Mesothelial cell of epicardium (in vitro differentiated cells): ENCODE measurements around the gene ITPRID2. TPM values are rescaled to one million over a fixed set of nuclear protein-coding genes. Genes with fewer than 3 reads are reported as not detected.
"Not testable (repeated sequence)": the region's sequence is repeated elsewhere in the genome, so short reads cannot be mapped to it uniquely, and the experiment has no call there.

Experiments used
- DNase-seq, 2 experiments: peaks; one replicate each; pipeline ENCODE4 v3.0.0; 2021; ENCODE audit warnings: low spot score in 2 of 2; ENCODE audit not compliant: unreplicated experiment in 2 of 2
- H3K27ac Mint-ChIP-seq: 2 replicates; pipeline ENCODE4 v1.8.0; 2021; ENCODE audit warnings: mixed read lengths
- H3K27me3 Mint-ChIP-seq: 2 replicates; pipeline ENCODE4 v1.8.0; 2021; ENCODE audit warnings: low read depth, mixed read lengths
- H3K36me3 Mint-ChIP-seq: 2 replicates; pipeline ENCODE4 v1.8.0; 2021; ENCODE audit warnings: mixed read lengths
- H3K4me1 Mint-ChIP-seq: 2 replicates; pipeline ENCODE4 v1.8.0; 2021; ENCODE audit warnings: mixed read lengths
- H3K4me3 Mint-ChIP-seq: 2 replicates; pipeline ENCODE4 v1.8.0; 2021; ENCODE audit warnings: mild to moderate bottlenecking, moderate library complexity, mixed read lengths
- H3K9me3 Mint-ChIP-seq: 2 replicates; pipeline ENCODE4 v1.8.0; 2021; ENCODE audit warnings: mixed read lengths
- CTCF ChIP-seq: fragments of 200-600 bp; sonication (generic); IDR thresholded peaks from one replicate; pipeline ENCODE4 v1.5.0; 2021; ENCODE audit warnings: antibody characterized with exemption; ENCODE audit not compliant: unreplicated experiment
- total RNA-seq: library from RNA; stranded (reverse); gene quantifications from 3 replicates; pipeline ENCODE4 v1.2.1, GENCODE V29; 2021

The ITPRID2 gene
- total RNA-seq, 1 donor from 2014 or later: 72.3 TPM

GRCh38 chr2:181959508-181959907, 68.0 kb downstream of the ITPRID2 start:
- Mint-ChIP-seq H3K27me3 (no peaks in the 10 kb centered on the region), H3K27ac (no peak overlapping the region), H3K9me3 (peaks cover 7% of the 10 kb centered on the region), H3K4me3 (no peak overlapping the region), H3K36me3 (no peaks in the 10 kb centered on the region), H3K4me1 (peaks cover 3% of the 10 kb centered on the region)
- TF ChIP-seq CTCF: no peak
- no peak for DNase-seq

GRCh38 chr2:181961167-181961566, 69.6 kb downstream of the ITPRID2 start:
- H3K36me3 Mint-ChIP-seq, H3K27ac Mint-ChIP-seq, DNase-seq, H3K4me1 Mint-ChIP-seq, H3K27me3 Mint-ChIP-seq, H3K4me3 Mint-ChIP-seq: not testable (repeated sequence)
- peaks cover 18% of the 10 kb centered on the region for H3K9me3 Mint-ChIP-seq

- TF ChIP-seq CTCF: no peak
- DNase-seq: no peak
- H3K36me3 Mint-ChIP-seq: peaks cover 6% of the 10 kb centered on the region
- H3K4me3 Mint-ChIP-seq: no peak overlapping the region
- no peaks in the 10 kb centered on the region for H3K27me3 Mint-ChIP-seq
- H3K27ac Mint-ChIP-seq: no peak overlapping the region
- H3K9me3 Mint-ChIP-seq: peaks cover 22% of the 10 kb centered on the region
- H3K4me1 Mint-ChIP-seq: no peaks in the 10 kb centered on the region
Observed at GRCh38 chr2:181962142-181962541, 70.6 kb downstream of the ITPRID2 start.

GRCh38 chr2:181970160-181970794, 78.7 kb downstream of the ITPRID2 start:
- no peaks in the 10 kb centered on the region for H3K27me3 Mint-ChIP-seq
- no peak for DNase-seq
- no peak for TF ChIP-seq CTCF
- H3K4me3 Mint-ChIP-seq: no peak overlapping the region
- peaks cover 29% of the 10 kb centered on the region for H3K9me3 Mint-ChIP-seq
- peaks cover 7% of the 10 kb centered on the region for H3K4me1 Mint-ChIP-seq
- H3K36me3 Mint-ChIP-seq: peaks cover 4% of the 10 kb centered on the region
- no peak overlapping the region for H3K27ac Mint-ChIP-seq

- no peak overlapping the region for H3K27ac Mint-ChIP-seq
- no peaks in the 10 kb centered on the region for H3K36me3 Mint-ChIP-seq
- H3K27me3 Mint-ChIP-seq: no peaks in the 10 kb centered on the region
- peaks cover 21% of the 10 kb centered on the region for H3K9me3 Mint-ChIP-seq
- H3K4me3 Mint-ChIP-seq: no peak overlapping the region
- DNase-seq: no peak
- H3K4me1 Mint-ChIP-seq: peaks cover 7% of the 10 kb centered on the region
- no peak for TF ChIP-seq CTCF
Observed at GRCh38 chr2:181971032-181971431, 79.5 kb downstream of the ITPRID2 start.

GRCh38 chr2:181972431-181973170, 81.1 kb downstream of the ITPRID2 start:
- H3K27me3 Mint-ChIP-seq: no peaks in the 10 kb centered on the region
- peaks cover 7% of the 10 kb centered on the region for H3K4me1 Mint-ChIP-seq
- H3K9me3 Mint-ChIP-seq: peaks cover 11% of the 10 kb centered on the region
- H3K27ac Mint-ChIP-seq: no peak overlapping the region
- no peak for DNase-seq
- H3K36me3 Mint-ChIP-seq: no peaks in the 10 kb centered on the region
- TF ChIP-seq CTCF: no peak
- H3K4me3 Mint-ChIP-seq: no peak overlapping the region
